ENCODE measurements around the gene RFX2. TPM values are rescaled to one million over a fixed set of nuclear protein-coding genes. Genes with fewer than 3 reads are reported as not detected.

Gene RFX2
- total RNA-seq, 1 donor from 2014 or later = 6.5 TPM

DNA sequence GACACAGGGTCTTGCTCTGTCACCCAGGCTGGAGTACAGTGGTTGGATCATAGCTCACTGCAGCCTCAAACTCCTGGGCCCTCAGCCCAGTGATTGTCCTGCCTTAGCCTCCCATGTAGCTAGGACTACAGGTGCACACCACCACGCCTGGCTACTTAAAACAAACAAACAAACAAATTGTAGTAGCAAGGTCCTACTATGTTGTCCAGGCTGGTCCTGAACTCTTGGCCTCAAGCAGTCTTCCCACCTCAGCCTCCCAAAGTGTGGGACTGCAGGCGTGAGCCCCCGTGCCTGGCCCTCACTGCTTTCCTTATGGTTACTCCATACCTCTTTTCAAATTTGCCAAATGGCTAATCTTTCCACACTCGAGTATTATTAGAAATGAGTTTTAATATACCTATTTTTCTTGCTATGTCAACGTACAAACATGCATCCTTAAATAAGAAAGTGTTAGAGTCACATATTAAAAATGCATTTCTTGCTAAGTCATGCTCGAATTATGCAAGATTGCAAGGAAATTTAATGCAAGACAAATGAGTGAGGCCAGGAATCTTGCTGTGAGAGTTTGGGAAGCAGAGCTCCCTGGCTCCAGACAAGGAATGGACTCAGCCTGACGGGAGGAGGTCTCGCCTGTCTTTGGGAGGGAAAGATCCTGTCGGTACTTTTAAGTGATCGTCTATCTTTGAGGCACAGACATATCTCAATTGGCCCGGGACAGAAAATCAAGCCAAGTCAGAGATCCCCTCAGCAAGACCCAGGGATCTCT lies 39.4 kb downstream of the RFX2 start:
- no peak for DNase-seq (ENCODE audit: low read depth)
- H3K27me3 ChIP-seq (ENCODE audit: control insufficient read depth, insufficient read depth, low read length) = no peaks in the 10 kb centered on the region

DNA sequence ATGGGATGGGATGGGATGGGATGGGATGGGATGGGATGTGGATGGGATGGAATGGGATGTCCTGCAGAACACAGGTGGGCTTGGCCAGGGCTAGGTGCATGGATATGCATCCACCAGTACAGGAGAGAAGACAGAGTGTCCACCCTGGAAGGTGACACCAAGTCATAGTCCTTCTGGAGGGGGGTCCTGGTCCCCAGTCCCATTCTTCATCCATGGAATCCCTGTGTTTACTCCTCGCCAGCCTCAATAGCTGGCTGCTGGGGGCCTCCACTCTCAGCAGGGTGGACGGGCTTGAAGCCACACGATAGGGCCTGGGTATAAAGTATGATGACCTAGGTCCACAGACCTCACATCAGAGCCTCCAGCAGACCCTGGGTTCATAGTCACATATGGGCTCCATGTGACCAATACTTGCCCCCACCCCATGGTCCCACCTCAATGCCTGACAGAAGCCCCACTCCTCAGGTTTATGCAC lies 40.1 kb downstream of the RFX2 start:
- H3K27me3 ChIP-seq (ENCODE audit: control insufficient read depth, insufficient read depth, low read length) = no peaks in the 10 kb centered on the region
- no peak overlapping the region for H3K4me3 ChIP-seq (ENCODE audit: low read depth, low read length)
- TF ChIP-seq, protein P1, sequence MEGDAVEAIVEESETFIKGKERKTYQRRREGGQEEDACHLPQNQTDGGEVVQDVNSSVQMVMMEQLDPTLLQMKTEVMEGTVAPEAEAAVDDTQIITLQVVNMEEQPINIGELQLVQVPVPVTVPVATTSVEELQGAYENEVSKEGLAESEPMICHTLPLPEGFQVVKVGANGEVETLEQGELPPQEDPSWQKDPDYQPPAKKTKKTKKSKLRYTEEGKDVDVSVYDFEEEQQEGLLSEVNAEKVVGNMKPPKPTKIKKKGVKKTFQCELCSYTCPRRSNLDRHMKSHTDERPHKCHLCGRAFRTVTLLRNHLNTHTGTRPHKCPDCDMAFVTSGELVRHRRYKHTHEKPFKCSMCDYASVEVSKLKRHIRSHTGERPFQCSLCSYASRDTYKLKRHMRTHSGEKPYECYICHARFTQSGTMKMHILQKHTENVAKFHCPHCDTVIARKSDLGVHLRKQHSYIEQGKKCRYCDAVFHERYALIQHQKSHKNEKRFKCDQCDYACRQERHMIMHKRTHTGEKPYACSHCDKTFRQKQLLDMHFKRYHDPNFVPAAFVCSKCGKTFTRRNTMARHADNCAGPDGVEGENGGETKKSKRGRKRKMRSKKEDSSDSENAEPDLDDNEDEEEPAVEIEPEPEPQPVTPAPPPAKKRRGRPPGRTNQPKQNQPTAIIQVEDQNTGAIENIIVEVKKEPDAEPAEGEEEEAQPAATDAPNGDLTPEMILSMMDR (IDR thresholded peaks at IDR 0.05; ENCODE audit: insufficient read depth, low read length, poor library complexity, severe bottlenecking) = no peak
- no peaks in the 10 kb centered on the region for H3K36me3 ChIP-seq (ENCODE audit: control insufficient read depth, insufficient read depth, low read length)
- no peak for DNase-seq (ENCODE audit: low read depth)

More for the DNA sequence above, 39.4 kb downstream of the RFX2 start:
- TF ChIP-seq, protein P1 (IDR thresholded peaks at IDR 0.05; ENCODE audit: insufficient read depth, low read length, poor library complexity, severe bottlenecking) = no peak
- Histone ChIP-seq H3K36me3 (ENCODE audit: control insufficient read depth, insufficient read depth, low read length) (no peaks in the 10 kb centered on the region), H3K4me3 (ENCODE audit: low read depth, low read length) (no peak overlapping the region)

DNA sequence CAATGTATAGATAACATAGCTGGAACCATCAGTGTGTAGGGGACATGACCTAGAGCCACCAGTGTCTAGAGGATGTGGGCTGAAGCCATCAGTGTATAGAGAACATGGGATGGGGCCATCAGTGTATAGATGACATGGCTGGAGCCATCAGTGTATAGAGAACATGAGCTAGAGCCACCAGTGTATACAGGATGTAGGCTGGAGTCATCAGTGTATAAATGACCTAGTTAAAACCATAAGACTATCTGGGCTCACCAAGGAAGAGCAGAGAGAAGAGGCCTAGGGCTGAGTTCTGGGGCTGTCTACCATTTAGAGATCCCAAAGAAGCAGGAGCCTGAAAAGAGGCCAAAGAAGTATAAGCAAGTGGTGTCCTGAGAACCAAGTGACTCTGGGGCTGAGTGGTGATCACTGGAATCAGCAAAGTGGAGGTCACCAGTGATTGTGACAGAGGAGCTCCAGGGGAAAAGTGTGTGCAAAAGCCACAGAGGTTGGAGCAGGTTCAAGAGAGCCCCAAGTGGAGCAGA lies 41.0 kb downstream of the RFX2 start:
- no peak overlapping the region for H3K4me3 ChIP-seq (ENCODE audit: low read depth, low read length)
- DNase-seq (ENCODE audit: low read depth) = no peak
- no peaks in the 10 kb centered on the region for H3K27me3 ChIP-seq (ENCODE audit: control insufficient read depth, insufficient read depth, low read length)
- H3K36me3 ChIP-seq (ENCODE audit: control insufficient read depth, insufficient read depth, low read length) = no peaks in the 10 kb centered on the region
- TF ChIP-seq, protein P1 (IDR thresholded peaks at IDR 0.05; ENCODE audit: insufficient read depth, low read length, poor library complexity, severe bottlenecking) = no peak

DNA sequence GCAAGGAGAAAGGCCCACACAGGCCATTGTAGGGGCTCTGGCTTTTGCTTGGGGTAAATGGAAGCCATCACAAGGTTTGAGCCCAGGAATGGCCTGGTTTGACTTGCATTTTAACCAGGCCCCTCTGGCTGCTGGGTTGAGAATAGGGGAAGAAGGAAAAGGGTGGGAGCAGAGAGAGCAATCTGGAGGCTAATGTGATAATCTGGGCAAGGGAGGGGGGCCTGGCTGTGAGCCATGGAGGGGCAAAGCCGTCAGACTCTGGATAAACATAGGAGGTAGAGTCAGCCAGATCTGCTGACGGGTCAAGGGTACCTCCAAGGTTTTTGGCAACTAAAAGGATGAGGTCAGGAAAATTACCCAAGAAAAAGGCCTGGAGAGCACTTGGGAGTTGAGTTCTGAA lies 41.6 kb downstream of the RFX2 start:
- no peak overlapping the region for H3K4me3 ChIP-seq (ENCODE audit: low read depth, low read length)
- no peaks in the 10 kb centered on the region for H3K27me3 ChIP-seq (ENCODE audit: control insufficient read depth, insufficient read depth, low read length)
- no peaks in the 10 kb centered on the region for H3K36me3 ChIP-seq (ENCODE audit: control insufficient read depth, insufficient read depth, low read length)
- TF ChIP-seq, protein P1 (IDR thresholded peaks at IDR 0.05; ENCODE audit: insufficient read depth, low read length, poor library complexity, severe bottlenecking) = no peak
- DNase-seq (ENCODE audit: low read depth) = no peak

DNA sequence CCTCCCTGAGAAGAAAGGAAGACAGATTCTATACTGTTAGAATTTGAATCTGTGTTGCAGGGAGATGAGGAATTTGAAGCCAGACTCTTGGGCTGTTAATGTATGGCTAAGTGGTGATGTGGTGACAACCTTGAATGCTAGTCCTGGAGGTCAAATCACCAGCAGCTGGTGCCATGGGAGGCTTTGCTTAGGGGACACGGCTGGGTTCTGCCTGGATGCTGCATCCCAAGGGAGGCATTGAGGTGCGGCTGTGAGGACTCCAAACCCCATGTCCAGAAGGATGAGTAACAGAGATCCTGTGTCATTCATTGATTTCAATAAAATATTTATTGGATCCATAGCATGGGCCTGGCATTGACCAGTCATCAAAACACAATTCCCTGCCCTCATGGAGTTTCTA lies 42.3 kb downstream of the RFX2 start:
- no peak overlapping the region for H3K4me3 ChIP-seq (ENCODE audit: low read depth, low read length)
- no peaks in the 10 kb centered on the region for H3K27me3 ChIP-seq (ENCODE audit: control insufficient read depth, insufficient read depth, low read length)
- H3K36me3 ChIP-seq (ENCODE audit: control insufficient read depth, insufficient read depth, low read length) = no peaks in the 10 kb centered on the region
- no peak for DNase-seq (ENCODE audit: low read depth)
- TF ChIP-seq, protein P1 (IDR thresholded peaks at IDR 0.05; ENCODE audit: insufficient read depth, low read length, poor library complexity, severe bottlenecking) = no peak

All from kidney epithelial cell (primary cell).